NOMO-1 treated with dmso at 0.1 percent for 144 hours (cell line): ENCODE measurements around the gene CEP104.

Experiments
- DNase-seq: peaks from one replicate; lab custom pipeline; 2025; ENCODE audit not compliant: unreplicated experiment; lab: John Stamatoyannopoulos, UW

Gene CEP104

DNA sequence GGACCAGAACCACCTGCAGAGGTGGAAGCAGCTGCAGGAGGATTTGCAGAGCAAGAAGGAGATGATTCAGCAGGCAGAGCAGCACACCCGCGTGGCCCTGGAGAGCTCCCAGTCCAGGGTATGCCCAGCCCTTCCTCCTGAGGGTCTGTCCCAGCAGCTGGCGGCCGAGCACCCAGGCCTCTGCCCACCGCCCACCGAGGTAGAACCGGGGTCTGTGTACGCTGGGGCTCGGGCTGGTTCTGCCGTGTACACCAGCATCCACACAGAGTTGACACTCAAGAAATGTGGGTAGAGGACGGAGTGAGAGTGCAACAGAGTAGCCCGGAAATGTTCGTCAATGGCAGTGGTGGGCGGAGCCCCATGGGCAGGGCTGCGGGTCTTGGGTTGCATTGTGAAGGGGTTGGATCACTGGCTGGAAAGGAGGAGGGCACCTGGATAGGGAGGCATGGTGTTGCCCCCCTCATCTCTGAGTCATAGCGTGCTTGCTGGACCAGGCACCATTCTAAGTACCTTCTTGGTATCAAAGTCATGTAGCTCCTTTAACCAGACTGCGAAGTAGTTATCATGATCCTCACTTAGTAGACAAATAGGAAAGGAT, 89.6 kb downstream of the CEP104 start:
- DNase-seq, result no peak

DNA sequence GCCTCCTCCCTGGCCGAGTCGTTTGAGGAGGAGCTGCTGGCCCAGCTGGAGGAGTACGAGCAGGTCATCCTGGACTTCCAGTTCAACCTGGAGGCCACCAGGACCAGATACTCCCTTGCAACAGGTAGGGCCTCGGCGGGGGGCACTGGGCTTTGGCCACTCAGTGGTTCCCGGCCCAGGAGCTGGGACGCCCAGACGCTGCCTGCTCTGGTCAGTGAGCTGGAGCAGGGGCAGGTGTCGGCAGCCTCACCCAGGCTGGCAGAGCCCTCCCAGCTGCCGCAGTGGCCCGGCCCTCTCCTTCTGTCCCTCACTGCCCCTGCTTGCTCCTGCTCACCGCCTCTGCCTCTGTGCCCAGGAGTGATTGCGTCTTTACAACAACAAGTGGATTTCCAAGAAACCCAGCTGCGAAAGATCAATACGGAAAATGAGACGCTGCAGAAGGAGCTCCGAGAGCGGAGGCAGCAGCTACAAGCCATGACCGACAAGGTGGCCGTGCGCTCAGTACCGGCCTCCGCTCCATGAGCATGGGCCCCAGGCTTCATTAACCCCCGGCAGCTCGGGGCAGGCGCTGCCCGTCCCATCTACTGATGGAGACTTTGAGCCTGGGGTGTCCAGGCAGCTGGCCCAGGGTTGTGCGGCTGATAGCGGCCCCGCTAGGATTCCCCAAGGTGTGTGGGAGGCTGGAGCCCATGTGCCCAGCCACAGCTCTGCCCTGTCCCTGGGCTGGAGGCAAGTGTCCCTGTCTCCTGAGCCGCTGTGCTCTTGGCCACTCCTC, 93.5 kb downstream of the CEP104 start:
- no peak for DNase-seq

DNA sequence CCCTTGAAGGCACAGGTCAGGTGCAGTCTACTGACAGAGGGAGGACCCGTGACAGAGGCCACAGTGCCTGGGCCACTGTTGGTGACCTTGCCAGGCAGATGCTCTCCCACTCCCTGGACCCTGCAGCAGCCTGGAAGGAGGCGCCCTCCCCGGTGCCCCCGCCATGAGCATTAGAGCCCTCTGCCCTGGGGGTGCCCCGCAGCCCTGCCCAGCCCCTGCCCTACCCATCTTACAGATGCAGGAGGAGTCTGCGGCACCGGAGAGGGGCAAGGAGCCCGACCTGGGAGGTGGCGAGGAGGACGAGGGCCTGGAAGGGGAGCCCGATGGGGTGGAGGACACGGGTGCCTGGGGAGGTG, 94.2 kb downstream of the CEP104 start:
- DNase-seq, result no peak

DNA sequence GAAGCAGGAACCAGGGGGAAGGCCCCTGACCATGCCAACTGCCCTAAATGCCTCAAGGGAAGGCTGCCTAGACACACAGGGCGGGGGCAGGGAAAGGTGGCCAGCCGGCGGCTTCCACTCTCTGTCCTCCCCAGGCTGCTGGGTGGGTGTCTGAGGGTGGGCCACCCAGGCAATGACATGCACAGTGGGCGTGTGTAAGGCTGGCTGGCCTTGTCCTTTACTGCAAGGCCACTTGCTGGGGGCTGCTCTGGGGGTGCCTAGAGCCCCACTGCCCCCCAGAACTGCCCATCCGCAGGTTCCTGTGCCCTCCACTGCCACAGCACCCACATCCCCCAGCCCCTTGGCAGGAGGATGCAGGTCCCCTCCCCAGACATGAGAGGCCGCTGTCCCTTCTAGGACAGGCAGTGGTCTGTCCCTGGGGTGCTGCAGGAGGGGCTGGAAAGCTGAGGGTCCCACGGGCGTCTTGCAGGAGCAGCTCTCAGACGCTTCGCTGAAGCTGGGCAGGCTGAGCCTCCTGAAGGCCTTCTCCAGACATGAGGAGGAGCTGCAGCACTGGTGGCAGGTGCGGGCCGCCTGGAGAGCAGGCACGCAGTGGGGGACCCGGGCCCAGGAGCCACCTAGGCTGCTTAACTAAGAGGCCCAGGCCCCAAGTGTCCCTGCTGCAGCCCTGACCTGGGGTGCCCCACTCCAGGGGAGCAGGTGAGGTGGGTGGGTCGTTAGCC, 94.7 kb downstream of the CEP104 start:
- no peak for DNase-seq
